ENCODE results near the gene XYLT1. TPM values are rescaled to one million over a fixed set of nuclear protein-coding genes. Genes with fewer than 3 reads are reported as not detected.

XYLT1 gene
- total RNA-seq, 6 experiments from 2014 or later = 0.48 to 2.0 (median 0.59) TPM

DNA sequence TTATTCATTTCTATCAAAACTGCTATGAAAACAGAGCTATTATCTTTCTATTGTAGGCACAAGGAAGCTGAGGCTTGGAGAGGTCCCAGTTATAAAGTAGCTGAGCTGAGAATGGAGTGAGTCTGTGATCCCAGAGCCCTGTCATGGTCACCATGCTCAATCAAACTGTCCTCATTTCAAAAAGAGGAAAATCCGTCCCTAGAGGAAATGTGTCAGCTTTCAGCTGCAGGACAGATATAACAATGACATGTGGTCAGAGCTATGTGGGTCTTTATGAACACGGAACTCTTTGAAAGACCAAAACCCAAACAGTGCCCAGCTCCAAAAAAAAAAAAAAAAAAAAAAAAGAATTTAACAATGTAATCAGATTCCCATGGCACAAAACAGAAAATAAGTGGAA is 266.1 kb downstream of the XYLT1 start:
- Histone ChIP-seq H3K9me3 (no peaks in the 10 kb centered on the region), H3K27me3 (no peaks in the 10 kb centered on the region), H3K36me3 (no peaks in the 10 kb centered on the region), H3K27ac (no peak overlapping the region), H3K4me1 (no peaks in the 10 kb centered on the region), H3K4me3 (no peak overlapping the region)
- ATAC-seq (peak in 3 of 4 donors; percentile 28 to 58 (median 52)), DNase-seq (no peak)
- TF ChIP-seq, protein P1, sequence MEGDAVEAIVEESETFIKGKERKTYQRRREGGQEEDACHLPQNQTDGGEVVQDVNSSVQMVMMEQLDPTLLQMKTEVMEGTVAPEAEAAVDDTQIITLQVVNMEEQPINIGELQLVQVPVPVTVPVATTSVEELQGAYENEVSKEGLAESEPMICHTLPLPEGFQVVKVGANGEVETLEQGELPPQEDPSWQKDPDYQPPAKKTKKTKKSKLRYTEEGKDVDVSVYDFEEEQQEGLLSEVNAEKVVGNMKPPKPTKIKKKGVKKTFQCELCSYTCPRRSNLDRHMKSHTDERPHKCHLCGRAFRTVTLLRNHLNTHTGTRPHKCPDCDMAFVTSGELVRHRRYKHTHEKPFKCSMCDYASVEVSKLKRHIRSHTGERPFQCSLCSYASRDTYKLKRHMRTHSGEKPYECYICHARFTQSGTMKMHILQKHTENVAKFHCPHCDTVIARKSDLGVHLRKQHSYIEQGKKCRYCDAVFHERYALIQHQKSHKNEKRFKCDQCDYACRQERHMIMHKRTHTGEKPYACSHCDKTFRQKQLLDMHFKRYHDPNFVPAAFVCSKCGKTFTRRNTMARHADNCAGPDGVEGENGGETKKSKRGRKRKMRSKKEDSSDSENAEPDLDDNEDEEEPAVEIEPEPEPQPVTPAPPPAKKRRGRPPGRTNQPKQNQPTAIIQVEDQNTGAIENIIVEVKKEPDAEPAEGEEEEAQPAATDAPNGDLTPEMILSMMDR (IDR thresholded peaks at IDR 0.05) = no peak
- TF ChIP-seq POLR2A (IDR thresholded peaks at IDR 0.05) = no peak
- intact Hi-C loops (cut with DNase I) = no loop called here
- 48% methylated on average over 2 of the region's 2 CpGs for WGBS (ENCODE audit: insufficient coverage, low coverage, low lambda C conversion rate, missing lambda C conversion rate)

GRCh38 chr16:17204206-17204605 is 266.6 kb downstream of the XYLT1 start:
- DNase-seq (no peak), ATAC-seq (no peak)
- no peaks in the 10 kb centered on the region for H3K4me1 ChIP-seq
- WGBS (ENCODE audit: insufficient coverage, low coverage, low lambda C conversion rate, missing lambda C conversion rate) = 43% methylated on average over 2 of the region's 2 CpGs
- H3K27ac ChIP-seq = no peak overlapping the region
- H3K36me3 ChIP-seq = no peaks in the 10 kb centered on the region
- TF ChIP-seq POLR2A (IDR thresholded peaks at IDR 0.05) = no peak
- TF ChIP-seq, protein P1 (IDR thresholded peaks at IDR 0.05) = no peak
- no peaks in the 10 kb centered on the region for H3K9me3 ChIP-seq
- intact Hi-C loops (cut with DNase I) = no loop called here
- H3K4me3 ChIP-seq = no peak overlapping the region
- H3K27me3 ChIP-seq = no peaks in the 10 kb centered on the region

DNA sequence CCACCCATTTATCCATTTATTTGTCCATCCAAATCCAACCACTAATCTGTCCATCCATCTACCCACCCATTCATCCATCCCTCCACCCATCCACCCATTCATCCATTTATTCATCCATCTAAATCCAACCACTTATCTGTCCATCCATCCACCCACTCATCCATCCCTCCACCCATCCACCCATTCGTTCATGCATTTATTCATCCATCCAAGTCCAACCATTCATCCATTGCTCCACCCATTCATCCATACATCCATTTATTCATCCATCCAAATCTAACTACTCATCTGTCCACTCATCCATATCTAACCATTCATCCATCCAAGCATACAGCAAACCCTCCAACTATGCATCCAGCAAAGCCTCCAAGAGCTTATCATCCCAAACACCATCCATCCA is 267.3 kb downstream of the XYLT1 start:
- H3K27ac ChIP-seq = no peak overlapping the region
- no peak for TF ChIP-seq POLR2A (IDR thresholded peaks at IDR 0.05)
- TF ChIP-seq, protein P1 (IDR thresholded peaks at IDR 0.05) = no peak
- no peaks in the 10 kb centered on the region for H3K4me1 ChIP-seq
- no peak for ATAC-seq
- 32% methylated on average over 1 of the region's 1 CpG for WGBS (ENCODE audit: insufficient coverage, low coverage, low lambda C conversion rate, missing lambda C conversion rate)
- H3K4me3 ChIP-seq = no peak overlapping the region
- intact Hi-C loops (cut with DNase I) = no loop called here
- H3K27me3 ChIP-seq = no peaks in the 10 kb centered on the region
- no peak for DNase-seq
- no peaks in the 10 kb centered on the region for H3K9me3 ChIP-seq
- H3K36me3 ChIP-seq = no peaks in the 10 kb centered on the region

DNA sequence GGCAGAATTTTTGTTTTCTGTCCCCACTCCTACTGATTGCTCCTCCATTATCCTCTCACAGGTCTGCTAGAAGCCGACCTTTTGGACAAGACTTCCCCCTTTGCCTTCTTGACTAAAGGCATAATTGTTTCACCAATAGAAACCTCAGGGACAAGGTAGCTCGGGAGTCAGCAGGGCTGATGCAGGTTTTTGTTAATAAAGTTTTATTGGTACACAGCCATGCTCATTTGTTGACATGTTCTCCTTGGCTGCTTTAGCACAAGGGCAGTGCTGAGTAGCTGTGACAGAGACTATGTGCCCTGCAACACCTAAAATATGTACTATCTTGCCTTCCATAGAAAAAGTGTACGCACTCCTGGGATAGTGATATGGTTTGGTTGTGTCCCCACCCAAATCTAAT is 271.6 kb downstream of the XYLT1 start:
- intact Hi-C loops (cut with DNase I) = no loop called here
- ATAC-seq = no peak
- no peak overlapping the region for H3K4me3 ChIP-seq

More for the DNA sequence above, 271.6 kb downstream of the XYLT1 start:
- 66% methylated on average over 3 of the region's 3 CpGs for WGBS (ENCODE audit: insufficient coverage, low coverage, low lambda C conversion rate, missing lambda C conversion rate)
- Histone ChIP-seq H3K4me1 (no peaks in the 10 kb centered on the region), H3K9me3 (no peaks in the 10 kb centered on the region), H3K27me3 (no peaks in the 10 kb centered on the region), H3K36me3 (no peaks in the 10 kb centered on the region), H3K27ac (no peak overlapping the region)
- no peak for DNase-seq
- no peak for TF ChIP-seq POLR2A (IDR thresholded peaks at IDR 0.05)
- TF ChIP-seq, protein P1 (IDR thresholded peaks at IDR 0.05) = no peak
